Activated T-cell treated with anti-CD3 and anti-CD28 coated beads, Interleukin-2, amount 50 U/mL, for 24 hours (primary cell): ENCODE data around the gene LAMP2.
"Not testable (repeated sequence)": the region's sequence is repeated elsewhere in the genome, so short reads cannot be mapped to it uniquely, and the experiment has no call there.

Source experiments
- DNase-seq: peaks from one replicate; pipeline ENCODE4 v3.0.0-alpha.2; 2020
- H3K27ac Mint-ChIP-seq: 2 replicates; pipeline ENCODE4 v1.8.0; 2020; ENCODE audit warnings: mild to moderate bottlenecking, mixed read lengths
- H3K27me3 Mint-ChIP-seq: 2 replicates; pipeline ENCODE4 v1.8.0; 2020; ENCODE audit warnings: mixed read lengths
- H3K36me3 Mint-ChIP-seq: 2 replicates; pipeline ENCODE4 v1.8.0; 2020; ENCODE audit warnings: low read depth, mixed read lengths
- H3K4me1 Mint-ChIP-seq: 2 replicates; pipeline ENCODE4 v1.8.0; 2020; ENCODE audit warnings: low read depth, mixed read lengths
- H3K4me3 Mint-ChIP-seq: 2 replicates; pipeline ENCODE4 v1.8.0; 2020; ENCODE audit warnings: mild to moderate bottlenecking, moderate library complexity, mixed read lengths
- H3K9me3 Mint-ChIP-seq: 2 replicates; pipeline ENCODE4 v1.8.0; 2020; ENCODE audit warnings: mixed read lengths

Gene LAMP2

DNA sequence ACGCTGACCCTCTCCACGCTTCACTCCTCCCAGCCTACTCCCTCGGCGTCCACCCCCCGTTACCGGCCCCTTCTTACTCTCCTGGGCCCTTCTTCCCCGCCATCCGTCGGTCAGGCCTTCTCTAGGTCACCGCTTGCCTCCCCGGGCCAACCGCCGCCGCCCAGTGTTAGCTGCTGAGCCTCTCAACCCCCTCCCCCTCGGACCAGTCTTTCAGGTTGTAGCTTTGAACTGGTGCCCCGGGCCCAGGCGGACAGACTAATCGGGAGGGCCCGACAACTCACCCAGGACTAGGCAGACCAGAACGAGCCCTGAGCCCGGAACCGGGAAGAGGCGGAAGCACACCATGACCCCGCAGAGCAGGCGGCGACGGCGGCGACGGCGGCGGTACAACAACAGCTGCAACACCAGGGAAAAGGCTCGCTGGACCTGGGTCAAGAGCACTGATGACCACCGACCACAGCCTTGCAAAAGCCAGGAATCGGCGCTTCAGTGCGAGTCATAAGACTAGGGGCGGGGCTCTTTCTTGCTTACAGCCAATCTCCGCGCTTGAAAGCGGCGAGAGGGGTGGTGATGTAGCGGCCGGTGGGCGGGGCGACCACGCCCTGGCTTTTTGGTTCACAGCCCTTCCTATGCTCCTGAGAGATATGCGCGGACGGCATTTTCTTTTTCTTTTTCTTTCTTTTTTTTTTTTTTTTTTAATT, at the start of gene LAMP2:
Gene LAMP2 (minus strand): TSS at position 472 of the 701 bp plus-strand sequence. CDS start 127 bp downstream, at position 345.
- peak; percentile 84 for DNase-seq
- Mint-ChIP-seq H3K27me3 (no peaks in the 10 kb centered on the region), H3K36me3 (peaks cover 9% of the 10 kb centered on the region), H3K4me1 (peaks cover 20% of the 10 kb centered on the region), H3K4me3 (peak within 1 kb of the TSS; percentile 93), H3K9me3 (no peaks in the 10 kb centered on the region), H3K27ac (peak within 1 kb of the TSS; percentile 95)

DNA sequence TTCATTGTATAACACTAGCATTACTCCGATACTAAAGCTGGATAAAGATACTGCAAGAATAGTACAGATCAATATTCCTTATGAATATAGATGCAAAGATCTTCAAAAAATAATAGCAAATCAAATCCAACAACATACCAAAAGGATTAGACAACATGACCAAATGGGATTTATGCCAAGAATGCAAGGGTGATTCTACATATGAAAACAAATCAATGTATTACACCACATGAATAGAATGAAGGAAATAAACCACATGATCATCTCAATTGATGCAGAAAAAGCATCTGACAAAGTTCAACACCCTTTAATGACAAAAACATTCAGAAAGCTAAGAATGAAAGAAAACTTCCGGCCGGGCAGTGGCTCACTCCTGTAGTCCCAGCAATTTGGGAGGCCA, 48.8 kb upstream of the LAMP2 start:
- peaks cover 7% of the 10 kb centered on the region for H3K36me3 Mint-ChIP-seq
- H3K27me3 Mint-ChIP-seq, result peaks cover 7% of the 10 kb centered on the region
- peaks cover 4% of the 10 kb centered on the region for H3K9me3 Mint-ChIP-seq
- H3K4me3 Mint-ChIP-seq, result no peak overlapping the region
- no peak overlapping the region for H3K27ac Mint-ChIP-seq
- no peaks in the 10 kb centered on the region for H3K4me1 Mint-ChIP-seq
- no peak for DNase-seq

DNA sequence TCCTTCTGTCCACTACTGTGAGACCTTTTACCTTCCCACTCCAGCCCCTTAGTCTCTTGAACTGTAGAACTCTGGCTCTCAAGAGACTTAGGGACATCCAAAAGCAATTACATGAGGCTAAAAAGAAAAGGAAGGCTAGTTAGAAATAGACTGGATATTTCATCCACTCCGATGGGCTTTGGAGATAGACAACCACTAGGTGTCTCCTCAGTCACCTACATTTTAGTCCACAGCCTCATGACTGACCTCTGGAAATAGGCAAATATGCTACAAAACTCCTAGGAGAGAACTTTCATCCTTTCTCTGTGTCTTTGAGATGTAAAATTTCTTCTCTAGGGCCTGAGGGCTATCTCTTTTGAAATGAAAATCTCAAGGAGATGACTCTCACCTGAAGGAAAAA, 45.1 kb upstream of the LAMP2 start:
- Mint-ChIP-seq H3K9me3 (no peaks in the 10 kb centered on the region), H3K4me1 (no peaks in the 10 kb centered on the region), H3K27me3 (peaks cover 10% of the 10 kb centered on the region), H3K4me3 (no peak overlapping the region), H3K27ac (peak overlapping the region; percentile 27), H3K36me3 (peaks cover 2% of the 10 kb centered on the region)
- DNase-seq, result no peak

DNA sequence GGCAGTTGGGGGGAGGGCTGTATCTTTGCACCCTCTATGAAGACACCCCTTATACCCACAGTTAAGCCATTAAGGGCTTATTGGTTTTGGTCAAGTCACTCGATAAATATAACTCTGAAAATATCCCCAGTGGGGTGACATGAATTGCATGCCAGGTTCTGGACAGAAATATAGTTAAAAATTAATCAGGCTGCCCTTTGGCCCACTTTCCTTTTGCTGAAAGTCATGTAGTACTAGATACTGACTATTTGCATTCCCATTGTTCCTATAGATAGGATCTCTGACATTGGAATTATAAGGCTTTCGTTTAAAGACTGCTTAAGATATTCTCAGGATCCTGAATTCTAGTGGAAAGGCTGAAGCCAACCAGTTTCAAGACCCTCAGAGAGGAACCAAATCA, 43.5 kb upstream of the LAMP2 start:
- Mint-ChIP-seq H3K4me1 (no peaks in the 10 kb centered on the region), H3K4me3 (no peak overlapping the region), H3K9me3 (no peaks in the 10 kb centered on the region), H3K36me3 (no peaks in the 10 kb centered on the region), H3K27ac (no peak overlapping the region), H3K27me3 (peaks cover 6% of the 10 kb centered on the region)
- DNase-seq, result no peak

DNA sequence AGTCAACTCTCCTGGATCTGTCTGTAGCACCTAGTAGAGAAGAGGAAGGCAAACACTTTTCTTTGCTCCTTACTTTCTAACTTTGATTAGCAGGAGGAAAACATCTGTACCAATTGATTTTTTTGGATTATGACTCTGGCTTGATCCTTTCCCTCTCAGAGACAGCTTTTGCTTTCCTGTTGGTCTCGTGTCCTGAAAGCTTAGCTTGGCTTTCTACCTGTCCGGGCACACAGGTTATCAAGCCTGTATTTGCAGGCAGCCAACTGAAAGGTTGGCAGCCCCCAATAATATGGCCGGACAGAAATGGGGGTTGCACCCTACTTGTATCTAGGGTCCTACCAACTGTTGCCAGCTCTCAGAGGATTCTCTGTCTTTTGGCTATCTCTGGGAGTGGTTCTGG, 43.1 kb upstream of the LAMP2 start:
- H3K27ac Mint-ChIP-seq, result no peak overlapping the region
- H3K36me3 Mint-ChIP-seq, result no peaks in the 10 kb centered on the region
- no peaks in the 10 kb centered on the region for H3K9me3 Mint-ChIP-seq
- no peaks in the 10 kb centered on the region for H3K4me1 Mint-ChIP-seq
- peaks cover 6% of the 10 kb centered on the region for H3K27me3 Mint-ChIP-seq
- DNase-seq, result no peak
- H3K4me3 Mint-ChIP-seq, result no peak overlapping the region

DNA sequence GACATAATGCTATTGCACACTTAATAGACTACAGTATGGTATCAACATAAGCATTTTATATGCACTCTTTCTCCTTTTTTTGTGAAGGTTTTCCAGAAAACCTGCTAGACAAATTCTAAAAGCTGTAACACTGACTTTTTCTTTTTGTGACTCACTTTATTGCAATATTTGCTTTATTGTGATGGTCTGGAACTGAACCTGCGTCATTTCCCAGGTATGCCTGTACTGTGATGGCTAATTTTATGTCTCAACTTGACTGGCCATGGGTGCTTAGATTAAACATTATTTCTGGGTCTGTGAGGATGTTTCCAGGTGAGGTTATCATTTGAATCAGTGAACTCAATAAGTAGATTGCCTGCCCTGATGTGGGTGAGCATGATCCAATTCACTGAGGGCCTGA, 35.5 kb upstream of the LAMP2 start:
- no peaks in the 10 kb centered on the region for H3K36me3 Mint-ChIP-seq
- no peaks in the 10 kb centered on the region for H3K9me3 Mint-ChIP-seq
- peaks cover 6% of the 10 kb centered on the region for H3K27me3 Mint-ChIP-seq
- H3K4me3 Mint-ChIP-seq, result no peak overlapping the region
- H3K4me1 Mint-ChIP-seq, result no peaks in the 10 kb centered on the region
- no peak overlapping the region for H3K27ac Mint-ChIP-seq
- DNase-seq, result no peak

DNA sequence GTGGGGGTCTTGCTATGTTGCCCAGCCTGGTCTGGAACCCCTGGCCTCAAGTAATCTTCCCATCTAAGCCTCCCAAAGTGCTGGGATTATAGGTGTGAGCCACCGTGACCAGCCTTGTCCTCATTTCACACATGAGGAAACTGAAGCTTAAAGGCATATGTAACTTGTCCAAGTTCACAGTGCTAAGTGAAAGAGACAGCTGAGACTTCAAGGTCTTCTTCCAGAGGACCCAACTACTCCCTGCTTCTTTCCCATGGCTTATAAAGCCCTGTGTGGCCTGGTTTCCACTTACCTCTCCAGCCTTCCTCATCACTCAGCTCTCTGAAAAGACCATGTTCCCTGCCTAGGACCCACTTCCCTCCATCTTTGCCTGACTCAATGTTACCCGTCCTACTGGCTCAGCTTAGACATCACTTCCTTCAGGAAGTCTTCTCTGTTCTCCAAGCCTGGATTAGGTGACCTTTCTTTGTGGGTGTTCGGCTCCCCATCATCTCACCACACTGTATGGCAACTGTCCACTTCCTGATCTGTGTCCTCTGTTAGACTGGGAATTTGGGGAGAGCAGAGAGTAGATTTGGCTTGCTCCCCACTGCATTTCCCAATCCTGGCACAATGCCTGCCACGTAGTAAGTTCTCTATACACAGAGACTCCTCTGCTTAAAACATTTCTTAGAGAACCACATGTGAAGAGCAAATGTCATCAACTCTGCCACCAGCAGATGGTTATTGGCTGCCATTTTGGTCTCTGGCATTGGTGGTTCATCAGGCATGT, 30.4 kb upstream of the LAMP2 start:
- peaks cover 4% of the 10 kb centered on the region for H3K4me1 Mint-ChIP-seq
- H3K4me3 Mint-ChIP-seq, result no peak overlapping the region
- peaks cover 7% of the 10 kb centered on the region for H3K27me3 Mint-ChIP-seq
- DNase-seq, result no peak
- no peak overlapping the region for H3K27ac Mint-ChIP-seq
- no peaks in the 10 kb centered on the region for H3K9me3 Mint-ChIP-seq
- no peaks in the 10 kb centered on the region for H3K36me3 Mint-ChIP-seq

DNA sequence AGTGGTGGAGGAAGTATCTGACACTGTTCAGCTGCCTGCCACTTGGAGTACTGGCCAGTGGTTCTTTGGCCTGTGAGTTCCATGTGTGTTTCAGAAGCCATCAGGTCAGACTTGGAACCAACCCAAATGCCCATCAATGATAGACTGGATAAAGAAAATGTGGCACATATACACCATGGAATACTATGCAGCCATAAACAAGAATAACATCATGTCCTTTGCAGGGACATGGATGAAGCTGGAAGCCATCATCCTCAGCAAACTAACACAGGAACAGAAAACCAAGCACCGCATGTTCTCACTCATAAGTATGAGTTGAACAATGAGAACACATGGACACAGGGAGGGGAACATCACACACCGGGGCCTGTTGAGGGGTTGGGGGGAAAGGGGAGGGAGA, 21.0 kb upstream of the LAMP2 start:
- H3K27me3 Mint-ChIP-seq, H3K4me3 Mint-ChIP-seq, H3K27ac Mint-ChIP-seq, H3K36me3 Mint-ChIP-seq, H3K9me3 Mint-ChIP-seq, DNase-seq: not testable (repeated sequence)
- peaks cover 24% of the 10 kb centered on the region for H3K4me1 Mint-ChIP-seq

DNA sequence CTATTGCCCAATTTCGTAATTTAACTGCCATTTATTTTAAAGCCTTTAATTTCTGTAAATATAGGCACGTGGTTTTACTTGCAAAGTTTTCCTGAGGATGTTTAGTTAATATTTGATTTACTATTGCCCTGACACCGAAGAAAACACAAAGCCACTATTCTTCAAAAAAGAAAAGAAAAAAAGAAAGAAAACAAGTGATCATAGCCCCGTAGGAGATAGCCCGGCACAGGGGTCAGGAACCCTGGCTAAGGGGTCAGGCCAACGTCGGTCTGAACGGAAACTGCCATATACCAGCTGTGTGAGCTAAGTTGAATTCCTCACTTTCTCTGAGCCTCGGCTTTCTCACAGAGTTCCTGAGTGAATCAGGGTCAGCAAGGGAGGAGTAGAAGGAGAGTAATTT, 17.7 kb upstream of the LAMP2 start:
- Mint-ChIP-seq H3K9me3 (no peaks in the 10 kb centered on the region), H3K36me3 (no peaks in the 10 kb centered on the region), H3K27ac (no peak overlapping the region), H3K4me3 (no peak overlapping the region), H3K4me1 (peaks cover 24% of the 10 kb centered on the region), H3K27me3 (peaks cover 3% of the 10 kb centered on the region)
- no peak for DNase-seq

DNA sequence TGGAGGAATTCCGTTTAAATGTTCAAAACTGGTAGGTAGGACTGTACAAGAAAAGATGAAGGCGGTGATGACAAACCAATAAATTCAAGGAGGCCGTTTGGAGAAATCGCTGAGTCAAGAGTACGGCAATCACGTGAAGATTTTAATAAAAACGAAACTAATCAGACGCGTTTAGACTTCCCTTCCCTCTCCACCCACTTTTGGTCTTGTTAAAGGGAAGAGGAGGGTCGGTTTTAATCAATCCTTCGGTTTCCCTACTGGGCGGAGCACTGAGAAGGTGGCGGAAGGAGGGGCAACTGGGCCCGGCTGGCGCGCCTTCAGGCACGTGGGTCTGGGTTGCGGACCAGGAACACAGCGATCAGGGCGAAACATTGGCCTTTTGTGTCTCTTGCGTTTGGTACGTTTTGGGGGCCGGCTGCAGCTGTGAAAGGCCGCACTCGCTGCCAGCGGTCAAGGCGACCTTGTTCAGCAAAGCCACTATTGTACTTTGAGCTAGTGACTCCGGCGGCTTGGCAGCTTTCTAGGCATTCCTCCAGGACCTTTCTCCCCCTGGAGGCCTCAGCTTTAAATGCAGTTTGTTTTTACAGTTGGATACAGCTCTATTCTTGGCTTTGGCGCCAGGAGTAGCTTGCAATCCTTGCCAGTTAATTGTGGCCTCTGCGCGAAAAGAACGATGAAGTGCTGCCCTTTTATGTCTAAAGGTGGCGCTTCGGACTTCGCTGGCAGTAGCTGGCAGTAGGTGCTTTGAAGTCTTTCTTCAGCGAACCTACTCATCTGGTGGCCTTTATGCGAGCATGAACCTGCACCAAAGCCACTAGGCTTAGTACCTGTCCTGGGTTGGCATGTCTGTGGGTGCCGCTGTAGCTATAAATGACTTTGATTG, 16.8 kb upstream of the LAMP2 start:
- H3K4me1 Mint-ChIP-seq, result peaks cover 24% of the 10 kb centered on the region

DNA sequence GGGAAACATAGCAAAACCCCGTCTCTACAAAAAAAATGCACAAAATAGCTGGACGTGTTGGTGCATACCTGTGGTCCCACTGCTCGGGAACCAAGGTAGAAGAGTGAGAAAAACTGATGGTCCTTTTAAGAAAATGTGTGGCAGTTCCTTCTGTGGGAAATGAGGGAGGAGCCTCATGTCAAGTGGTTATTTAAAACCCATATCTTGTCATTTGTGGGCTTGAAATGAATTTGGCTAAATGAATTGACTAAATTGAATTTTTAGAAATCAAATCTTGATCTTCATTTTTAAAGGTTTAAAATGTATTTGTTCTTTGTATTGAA, 16.2 kb upstream of the LAMP2 start:
- Mint-ChIP-seq H3K4me1 (peaks cover 24% of the 10 kb centered on the region), H3K36me3 (no peaks in the 10 kb centered on the region), H3K27ac (peak overlapping the region; percentile 91), H3K9me3 (no peaks in the 10 kb centered on the region), H3K27me3 (peaks cover 3% of the 10 kb centered on the region), H3K4me3 (peak overlapping the region; percentile 69)
- no peak for DNase-seq

More for the DNA sequence above, 16.8 kb upstream of the LAMP2 start:
- Mint-ChIP-seq H3K27me3 (peaks cover 3% of the 10 kb centered on the region), H3K4me3 (peak overlapping the region; percentile 69), H3K36me3 (no peaks in the 10 kb centered on the region), H3K27ac (peak overlapping the region; percentile 91), H3K9me3 (no peaks in the 10 kb centered on the region)
- peak; percentile 75 for DNase-seq

DNA sequence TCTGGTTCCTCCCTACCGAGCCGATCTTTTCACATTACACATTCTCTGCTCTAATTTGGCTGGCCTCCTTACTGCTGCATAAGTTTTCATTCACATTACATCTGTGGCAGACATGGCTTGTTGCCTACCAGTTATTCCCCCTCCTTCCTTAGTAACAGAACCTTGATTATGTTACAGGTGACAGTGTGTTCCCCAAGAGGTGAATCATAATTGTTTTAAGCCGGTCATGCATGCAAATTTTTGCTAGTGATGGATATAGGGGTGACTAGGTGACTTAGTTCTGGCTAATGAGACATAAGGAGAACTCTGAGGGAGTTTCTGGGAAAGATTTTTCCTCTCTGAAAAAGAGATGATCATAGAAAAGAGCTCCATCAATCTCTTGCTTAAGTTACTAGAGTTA, 8.4 kb upstream of the LAMP2 start:
- no peaks in the 10 kb centered on the region for H3K4me1 Mint-ChIP-seq
- no peaks in the 10 kb centered on the region for H3K36me3 Mint-ChIP-seq
- H3K9me3 Mint-ChIP-seq, result no peaks in the 10 kb centered on the region
- H3K4me3 Mint-ChIP-seq, result no peak overlapping the region
- H3K27me3 Mint-ChIP-seq, result no peaks in the 10 kb centered on the region
- H3K27ac Mint-ChIP-seq, result no peak overlapping the region
- no peak for DNase-seq

DNA sequence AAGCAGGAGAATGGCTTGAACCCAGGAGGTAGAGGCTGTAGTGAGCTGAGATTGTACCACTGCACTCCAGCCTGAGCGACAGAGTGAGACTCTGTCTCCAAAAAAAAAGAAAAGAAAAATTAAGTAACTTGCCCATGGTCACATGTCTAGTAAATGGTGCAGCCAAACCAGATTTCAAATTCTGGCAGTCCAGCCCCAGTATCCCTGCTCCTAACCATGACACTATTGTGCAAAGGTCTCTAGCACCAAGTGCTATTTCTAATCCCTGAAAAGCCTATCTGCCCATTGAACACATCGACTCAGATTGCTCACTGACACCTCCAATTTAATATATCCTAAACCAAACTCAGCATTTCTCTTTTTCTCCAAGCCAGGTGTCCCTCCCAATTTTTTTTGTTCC, 7.6 kb upstream of the LAMP2 start:
- no peak for DNase-seq
- Mint-ChIP-seq H3K4me1 (no peaks in the 10 kb centered on the region), H3K36me3 (no peaks in the 10 kb centered on the region), H3K27me3 (no peaks in the 10 kb centered on the region), H3K9me3 (no peaks in the 10 kb centered on the region), H3K27ac (no peak overlapping the region), H3K4me3 (no peak overlapping the region)

DNA sequence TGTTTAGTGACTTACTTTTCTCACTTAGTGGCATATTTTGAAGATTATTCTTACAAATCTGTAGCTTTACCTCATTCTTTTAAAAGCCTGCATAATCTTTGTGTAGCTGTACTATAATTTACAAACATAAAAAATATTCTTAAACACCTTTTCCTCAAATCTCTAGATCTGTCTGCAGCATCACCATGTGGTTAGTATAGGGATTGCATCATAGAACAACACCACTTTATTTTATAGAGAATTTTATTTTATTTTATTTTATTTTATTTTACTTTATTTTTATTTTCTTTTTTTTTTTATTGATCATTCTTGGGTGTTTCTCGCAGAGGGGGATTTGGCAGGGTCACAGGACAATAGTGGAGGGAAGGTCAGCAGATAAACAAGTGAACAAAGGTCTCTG, 6.4 kb upstream of the LAMP2 start:
- H3K4me1 Mint-ChIP-seq, DNase-seq, H3K36me3 Mint-ChIP-seq, H3K4me3 Mint-ChIP-seq, H3K27me3 Mint-ChIP-seq, H3K27ac Mint-ChIP-seq, H3K9me3 Mint-ChIP-seq: not testable (repeated sequence)

DNA sequence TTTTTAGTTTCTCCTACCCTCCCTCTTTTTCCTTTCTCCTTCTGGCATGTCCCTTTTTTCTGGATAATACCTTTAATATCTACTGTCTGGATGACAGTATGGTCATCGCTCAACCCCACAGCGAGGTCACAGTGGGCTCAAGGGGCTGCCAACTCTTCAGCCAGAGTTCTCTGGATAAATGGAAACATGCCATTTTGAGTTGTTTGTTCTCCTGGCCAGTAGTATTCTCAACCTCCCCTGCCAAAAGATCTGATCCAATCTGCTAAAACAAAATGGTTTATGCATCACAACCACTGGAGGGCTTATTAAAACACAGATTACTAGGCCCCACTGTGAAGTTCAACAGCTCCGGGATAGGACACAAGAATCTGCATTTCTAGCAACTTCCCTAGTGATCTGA, 5.0 kb upstream of the LAMP2 start:
- H3K27ac Mint-ChIP-seq, result no peak overlapping the region

More for the DNA sequence above, 5.0 kb upstream of the LAMP2 start:
- Mint-ChIP-seq H3K4me3 (no peak overlapping the region), H3K4me1 (peaks cover 2% of the 10 kb centered on the region), H3K27me3 (no peaks in the 10 kb centered on the region), H3K36me3 (no peaks in the 10 kb centered on the region), H3K9me3 (no peaks in the 10 kb centered on the region)
- DNase-seq, result no peak
